ENCODE measurements around the gene GZMM. TPM values are rescaled to one million over a fixed set of nuclear protein-coding genes. Genes with fewer than 3 reads are reported as not detected.

The GZMM gene
- total RNA-seq, 1 donor from 2014 or later: 29.9 TPM

- intact Hi-C loops (cut with micrococcal nuclease): loop anchor here (10.0 kb wide), 1 partner anchor 101 kb away; the partner anchor contains the start of genes FGF22 and POLRMT
- H3K4me3 Mint-ChIP-seq (ENCODE audit: low read depth): peak overlapping the region; percentile 84
- peaks cover 3% of the 10 kb centered on the region for H3K4me1 Mint-ChIP-seq (ENCODE audit: low read depth)
- H3K36me3 Mint-ChIP-seq (ENCODE audit: low read depth): peaks cover 10% of the 10 kb centered on the region
- no peaks in the 10 kb centered on the region for H3K9me3 Mint-ChIP-seq
- no peak for DNase-seq (ENCODE audit: low spot score)
- no peaks in the 10 kb centered on the region for H3K27me3 Mint-ChIP-seq (ENCODE audit: low read depth)
- H3K27ac Mint-ChIP-seq: peak overlapping the region; percentile 88
Measured at GRCh38 chr19:533364-534058, 10.3 kb upstream of the GZMM start.

DNA sequence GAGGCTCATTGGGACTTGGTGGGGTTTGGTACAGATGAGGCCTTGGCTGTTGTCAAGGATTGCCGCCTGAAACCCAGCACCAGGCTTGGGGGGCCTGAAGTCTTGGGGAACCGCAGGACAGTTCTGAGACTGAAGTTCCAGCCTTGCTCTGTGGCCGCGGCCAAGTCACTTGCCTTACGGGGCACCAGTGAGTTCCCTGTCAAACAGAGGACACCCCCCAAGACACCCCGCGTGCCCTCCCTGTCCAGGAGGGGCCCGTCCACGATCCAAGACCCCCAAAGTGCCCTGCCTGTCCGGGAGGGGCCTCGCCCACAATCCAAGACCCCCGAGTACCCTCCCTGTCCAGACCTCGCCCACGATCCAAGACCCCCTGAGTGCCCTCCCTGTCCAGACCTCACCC lies 9.8 kb upstream of the GZMM start:
- peaks cover 3% of the 10 kb centered on the region for H3K4me1 Mint-ChIP-seq (ENCODE audit: low read depth)
- no peak overlapping the region for H3K27ac Mint-ChIP-seq
- intact Hi-C loops (cut with micrococcal nuclease): loop anchor here (10.0 kb wide), 1 partner anchor 101 kb away; the partner anchor contains the start of genes FGF22 and POLRMT
- H3K9me3 Mint-ChIP-seq: no peaks in the 10 kb centered on the region
- peaks cover 15% of the 10 kb centered on the region for H3K36me3 Mint-ChIP-seq (ENCODE audit: low read depth)
- peak overlapping the region; percentile 84 for H3K4me3 Mint-ChIP-seq (ENCODE audit: low read depth)
- no peaks in the 10 kb centered on the region for H3K27me3 Mint-ChIP-seq (ENCODE audit: low read depth)
- DNase-seq (ENCODE audit: low spot score): no peak

DNA sequence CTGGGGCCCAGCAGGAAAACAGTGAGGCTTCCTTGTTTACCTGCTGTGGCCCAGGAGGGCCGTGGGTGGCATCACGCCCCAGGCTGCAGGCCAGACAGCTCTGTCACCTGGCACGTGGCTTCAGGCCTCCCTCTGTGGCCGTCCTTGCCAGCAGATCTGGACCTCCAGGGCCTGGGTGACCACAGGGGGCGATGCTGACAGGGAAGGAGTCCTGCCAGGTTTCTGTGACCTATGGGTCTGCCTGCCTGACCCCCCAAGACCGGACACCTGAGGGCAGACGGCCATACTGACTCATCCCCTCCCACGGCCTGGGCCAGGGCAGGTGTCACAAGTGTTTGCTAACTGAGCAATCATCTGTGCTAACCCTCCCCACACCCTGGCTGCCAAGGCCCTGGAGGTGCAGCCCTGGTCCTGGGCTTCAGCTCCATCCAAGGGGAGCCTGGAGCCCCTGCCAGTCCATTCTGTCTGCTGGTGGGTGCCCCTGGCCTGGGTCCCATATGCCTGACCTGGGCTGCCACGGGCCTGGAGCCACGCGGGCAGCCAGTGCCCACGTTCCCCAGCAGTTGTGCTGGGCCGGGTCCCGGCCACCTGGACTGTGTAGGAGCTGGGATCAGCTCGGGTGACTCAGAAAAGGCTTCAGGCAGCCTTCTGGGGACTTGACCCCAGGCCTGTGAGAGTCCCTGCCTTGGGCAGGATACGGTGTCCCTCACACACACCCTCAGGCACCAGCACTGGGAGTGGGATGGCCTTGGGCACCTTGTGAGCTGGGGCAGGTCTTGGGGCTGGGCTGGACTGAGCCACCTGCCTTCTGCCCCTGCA lies 8.6 kb upstream of the GZMM start:
- intact Hi-C loops (cut with micrococcal nuclease): loop anchor here (10.0 kb wide), 1 partner anchor 100 kb away; the partner anchor contains the start of genes FGF22 and POLRMT
- no peak for DNase-seq (ENCODE audit: low spot score)
- no peaks in the 10 kb centered on the region for H3K27me3 Mint-ChIP-seq (ENCODE audit: low read depth)
- H3K27ac Mint-ChIP-seq: peak overlapping the region; percentile 40
- peaks cover 15% of the 10 kb centered on the region for H3K36me3 Mint-ChIP-seq (ENCODE audit: low read depth)
- H3K4me3 Mint-ChIP-seq (ENCODE audit: low read depth): peak overlapping the region; percentile 40
- H3K4me1 Mint-ChIP-seq (ENCODE audit: low read depth): peaks cover 2% of the 10 kb centered on the region
- no peaks in the 10 kb centered on the region for H3K9me3 Mint-ChIP-seq

- Mint-ChIP-seq H3K27me3 (ENCODE audit: low read depth) (no peaks in the 10 kb centered on the region), H3K4me3 (ENCODE audit: low read depth) (no peak overlapping the region), H3K9me3 (no peaks in the 10 kb centered on the region), H3K36me3 (ENCODE audit: low read depth) (peaks cover 15% of the 10 kb centered on the region), H3K27ac (no peak overlapping the region), H3K4me1 (ENCODE audit: low read depth) (peaks cover 2% of the 10 kb centered on the region)
- no peak for DNase-seq (ENCODE audit: low spot score)
- intact Hi-C loops (cut with micrococcal nuclease): loop anchor here (10.0 kb wide), 1 partner anchor 99 kb away; the partner anchor contains the start of genes FGF22 and POLRMT
Measured at GRCh38 chr19:536031-536880, 7.6 kb upstream of the GZMM start.

DNA sequence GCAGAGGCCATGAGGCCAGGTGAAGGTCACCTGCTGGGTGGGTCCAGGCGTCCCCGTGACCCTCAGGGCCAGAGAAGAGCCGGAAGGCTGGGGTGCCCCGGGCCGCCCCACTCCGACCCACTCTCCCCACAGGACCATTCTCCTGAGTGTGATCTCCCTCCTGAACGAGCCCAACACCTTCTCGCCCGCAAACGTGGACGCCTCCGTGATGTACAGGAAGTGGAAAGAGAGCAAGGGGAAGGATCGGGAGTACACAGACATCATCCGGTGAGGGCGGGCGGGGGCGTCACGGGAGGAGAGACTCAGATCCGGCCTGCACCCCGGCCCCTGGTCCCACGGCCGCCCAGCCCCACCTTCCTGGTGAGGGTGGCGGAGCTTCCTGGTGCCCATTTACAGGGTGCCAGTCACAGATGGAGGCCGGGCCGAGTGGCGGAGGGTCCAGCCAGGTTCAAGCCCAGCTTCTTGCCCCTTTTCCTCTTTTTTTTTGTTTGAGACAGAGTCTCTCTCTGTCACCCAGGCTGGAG lies 6.9 kb upstream of the GZMM start:
- Mint-ChIP-seq H3K4me1 (ENCODE audit: low read depth) (peaks cover 2% of the 10 kb centered on the region), H3K27me3 (ENCODE audit: low read depth) (no peaks in the 10 kb centered on the region), H3K27ac (no peak overlapping the region), H3K36me3 (ENCODE audit: low read depth) (peaks cover 15% of the 10 kb centered on the region), H3K4me3 (ENCODE audit: low read depth) (no peak overlapping the region), H3K9me3 (no peaks in the 10 kb centered on the region)
- intact Hi-C loops (cut with micrococcal nuclease): loop anchor here (10.0 kb wide), 1 partner anchor 98 kb away; the partner anchor contains the start of genes FGF22 and POLRMT
- DNase-seq (ENCODE audit: low spot score): no peak

DNA sequence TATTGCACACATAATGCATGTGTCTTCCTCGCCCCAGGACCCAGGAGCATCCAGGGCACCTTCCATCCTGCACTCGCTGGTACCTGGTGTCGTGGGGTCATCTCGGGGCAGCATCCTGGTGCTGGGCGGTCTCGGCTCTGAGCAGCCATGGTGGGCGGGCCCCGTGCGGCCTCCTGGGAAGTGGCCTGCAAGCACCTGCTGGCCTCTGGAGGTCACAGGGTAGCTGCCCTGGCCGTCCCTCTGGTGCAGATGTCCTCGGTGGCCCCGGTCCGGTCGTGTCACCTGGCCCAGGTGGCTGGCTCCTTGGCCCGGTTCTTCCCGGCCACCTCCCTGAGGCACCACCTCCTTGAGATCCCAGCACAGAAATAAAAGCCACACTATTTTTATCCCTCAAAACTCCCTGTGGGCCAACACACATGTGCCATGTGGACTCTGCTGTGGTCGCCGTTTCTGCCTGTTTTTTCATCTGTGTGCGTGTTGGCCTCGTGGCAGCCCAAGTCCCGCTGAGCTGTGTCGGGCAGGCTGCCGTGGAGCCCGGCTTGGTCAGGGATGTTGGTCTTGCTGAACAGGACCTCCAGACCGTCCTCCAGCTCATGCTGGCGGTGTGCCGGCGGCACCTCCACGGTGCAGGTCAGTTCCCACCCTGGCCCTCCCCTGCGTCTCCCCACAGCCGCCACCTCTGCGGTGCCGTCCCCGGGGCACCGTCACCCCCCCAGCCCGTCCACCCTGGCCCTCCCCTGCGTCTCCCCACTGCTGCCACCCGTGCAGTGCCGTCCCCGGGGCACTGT lies 5.0 kb upstream of the GZMM start:
- Mint-ChIP-seq H3K4me3 (ENCODE audit: low read depth) (no peak overlapping the region), H3K9me3 (no peaks in the 10 kb centered on the region)
- intact Hi-C loops (cut with micrococcal nuclease): loop anchor here (10.0 kb wide), 1 partner anchor 96 kb away; the partner anchor contains the start of genes FGF22 and POLRMT

DNA sequence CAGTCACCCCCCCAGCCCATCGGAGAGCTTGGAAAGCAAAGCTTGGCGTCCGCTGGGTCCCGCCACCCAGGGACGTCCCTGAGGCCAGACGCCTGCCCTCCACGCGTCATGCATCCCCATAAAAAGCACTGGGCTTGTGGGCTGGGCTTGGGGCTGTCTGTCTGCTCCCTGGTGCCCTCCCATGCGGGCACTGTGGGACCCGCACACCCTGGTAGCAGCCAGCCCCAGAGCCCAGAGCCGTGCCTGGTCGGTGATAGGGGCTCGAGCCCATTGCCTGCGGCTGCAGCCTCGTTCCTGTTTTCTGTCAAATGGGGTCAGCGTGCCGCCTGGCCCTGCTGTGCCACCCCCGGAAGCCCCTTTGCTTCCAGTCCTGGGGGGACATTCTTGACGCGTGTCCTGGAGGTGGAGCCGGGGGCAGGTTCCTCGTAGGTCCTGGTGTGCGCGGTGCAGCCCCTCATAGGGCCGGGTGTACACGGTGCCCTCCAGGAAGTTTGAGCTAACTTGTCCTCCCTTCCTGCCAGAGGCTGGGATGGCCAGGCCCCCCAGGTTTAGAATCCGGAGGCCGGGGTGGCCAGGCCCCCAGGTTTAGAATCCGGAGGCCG lies 4.3 kb upstream of the GZMM start:
- Mint-ChIP-seq H3K9me3 (no peaks in the 10 kb centered on the region), H3K36me3 (ENCODE audit: low read depth) (peaks cover 15% of the 10 kb centered on the region), H3K27ac (no peak overlapping the region), H3K4me3 (ENCODE audit: low read depth) (no peak overlapping the region), H3K4me1 (ENCODE audit: low read depth) (peaks cover 3% of the 10 kb centered on the region), H3K27me3 (ENCODE audit: low read depth) (no peaks in the 10 kb centered on the region)
- DNase-seq (ENCODE audit: low spot score): no peak
- intact Hi-C loops (cut with micrococcal nuclease): loop anchor here (10.0 kb wide), 1 partner anchor 95 kb away; the partner anchor contains the start of genes FGF22 and POLRMT

More for the DNA sequence above, 5.0 kb upstream of the GZMM start:
- peaks cover 3% of the 10 kb centered on the region for H3K4me1 Mint-ChIP-seq (ENCODE audit: low read depth)
- no peak for DNase-seq (ENCODE audit: low spot score)
- H3K27me3 Mint-ChIP-seq (ENCODE audit: low read depth): no peaks in the 10 kb centered on the region
- no peak overlapping the region for H3K27ac Mint-ChIP-seq
- peaks cover 15% of the 10 kb centered on the region for H3K36me3 Mint-ChIP-seq (ENCODE audit: low read depth)

DNA sequence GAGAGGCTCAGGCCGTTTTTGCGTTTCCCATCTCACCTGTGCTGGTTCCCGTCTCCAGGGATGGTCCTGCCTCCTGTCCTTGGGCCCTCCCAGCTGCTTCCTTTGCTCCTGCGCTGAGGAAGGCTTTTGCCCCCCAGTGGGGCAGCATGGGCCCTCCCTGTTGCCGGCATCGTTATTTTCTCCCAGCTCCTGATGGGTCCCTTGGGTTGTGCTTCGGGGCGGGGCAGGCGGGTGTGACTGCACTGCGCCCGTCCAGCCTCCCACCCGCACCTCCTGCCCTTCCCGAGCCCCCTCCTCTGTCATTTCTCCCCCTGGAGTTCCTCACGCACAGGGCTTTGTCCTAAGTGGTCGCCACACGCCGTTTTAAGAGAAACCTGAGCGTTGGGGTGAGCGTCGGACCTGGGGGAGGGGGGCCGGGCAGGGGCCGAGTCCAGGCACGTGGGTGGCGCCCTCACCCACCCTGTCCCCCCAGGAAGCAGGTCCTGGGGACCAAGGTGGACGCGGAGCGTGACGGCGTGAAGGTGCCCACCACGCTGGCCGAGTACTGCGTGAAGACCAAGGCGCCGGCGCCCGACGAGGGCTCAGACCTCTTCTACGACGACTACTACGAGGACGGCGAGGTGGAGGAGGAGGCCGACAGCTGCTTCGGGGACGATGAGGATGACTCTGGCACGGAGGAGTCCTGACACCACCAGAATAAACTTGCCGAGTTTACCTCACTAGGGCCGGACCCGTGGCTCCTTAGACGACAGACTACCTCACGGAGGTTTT lies 2.8 kb upstream of the GZMM start:
- Mint-ChIP-seq H3K4me3 (ENCODE audit: low read depth) (no peak overlapping the region), H3K9me3 (no peaks in the 10 kb centered on the region), H3K27ac (no peak overlapping the region), H3K36me3 (ENCODE audit: low read depth) (peaks cover 15% of the 10 kb centered on the region), H3K4me1 (ENCODE audit: low read depth) (peaks cover 9% of the 10 kb centered on the region), H3K27me3 (ENCODE audit: low read depth) (no peaks in the 10 kb centered on the region)
- DNase-seq (ENCODE audit: low spot score): no peak
- intact Hi-C loops (cut with micrococcal nuclease): no loop called here

DNA sequence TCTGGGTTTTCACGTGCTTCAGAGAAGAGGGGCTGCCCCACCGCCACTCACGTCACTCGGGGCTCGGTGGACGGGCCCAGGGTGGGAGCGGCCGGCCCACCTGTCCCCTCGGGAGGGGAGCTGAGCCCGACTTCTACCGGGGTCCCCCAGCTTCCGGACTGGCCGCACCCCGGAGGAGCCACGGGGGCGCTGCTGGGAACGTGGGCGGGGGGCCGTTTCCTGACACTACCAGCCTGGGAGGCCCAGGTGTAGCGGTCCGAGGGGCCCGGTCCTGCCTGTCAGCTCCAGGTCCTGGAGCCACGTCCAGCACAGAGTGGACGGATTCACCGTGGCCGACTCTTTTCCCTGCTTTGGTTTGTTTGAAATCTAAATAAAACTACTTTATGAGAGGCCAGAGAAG lies 2.2 kb upstream of the GZMM start:
- Mint-ChIP-seq H3K4me3 (ENCODE audit: low read depth) (no peak overlapping the region), H3K27me3 (ENCODE audit: low read depth) (no peaks in the 10 kb centered on the region), H3K27ac (no peak overlapping the region), H3K4me1 (ENCODE audit: low read depth) (peaks cover 9% of the 10 kb centered on the region), H3K36me3 (ENCODE audit: low read depth) (peaks cover 15% of the 10 kb centered on the region), H3K9me3 (no peaks in the 10 kb centered on the region)
- DNase-seq (ENCODE audit: low spot score): no peak
- intact Hi-C loops (cut with micrococcal nuclease): no loop called here

GRCh38 chr19:542173-542866 lies 1.5 kb upstream of the GZMM start:
- no peaks in the 10 kb centered on the region for H3K9me3 Mint-ChIP-seq
- intact Hi-C loops (cut with micrococcal nuclease): no loop called here
- peaks cover 15% of the 10 kb centered on the region for H3K36me3 Mint-ChIP-seq (ENCODE audit: low read depth)
- no peak overlapping the region for H3K27ac Mint-ChIP-seq
- H3K27me3 Mint-ChIP-seq (ENCODE audit: low read depth): no peaks in the 10 kb centered on the region
- peaks cover 9% of the 10 kb centered on the region for H3K4me1 Mint-ChIP-seq (ENCODE audit: low read depth)
- H3K4me3 Mint-ChIP-seq (ENCODE audit: low read depth): no peak overlapping the region
- no peak for DNase-seq (ENCODE audit: low spot score)
